Skin epidermis (tissue), 12 donors: ENCODE measurements around the gene PCGF3.
"Not testable (repeated sequence)": the region's sequence is repeated elsewhere in the genome, so short reads cannot be mapped to it uniquely, and the experiment has no call there.

Experiments
- H3K27ac ChIP-seq, 21 experiments: fragments of 200-600 bp; sonication (generic) in 11 of 21; one replicate each; pipeline ENCODE4 v1.5.0; 2020; ENCODE audit warnings: mild to moderate bottlenecking in 3 of 21, inconsistent platforms in 2 of 21, moderate library complexity in 2 of 21
- H3K4me3 ChIP-seq, 7 experiments: fragments of 200-600 bp; sonication (generic) in 2 of 7; one replicate each; pipeline ENCODE4 v1.5.0; 2020; ENCODE audit warnings: inconsistent platforms in 2 of 7, mild to moderate bottlenecking in 2 of 7, moderate library complexity in 1 of 7

PCGF3 gene

GRCh38 chr4:806979-807378 lies 101.3 kb downstream of the PCGF3 start:
- not testable (repeated sequence) for H3K27ac ChIP-seq, H3K4me3 ChIP-seq

GRCh38 chr4:807792-808191 lies 102.2 kb downstream of the PCGF3 start:
- Histone ChIP-seq H3K4me3 (no peak overlapping the region), H3K27ac (no peak overlapping the region)

- Histone ChIP-seq H3K4me3 (no peak overlapping the region), H3K27ac (no peak overlapping the region)
These were observed 103.4 kb downstream of the PCGF3 start for GRCh38 chr4:808860-809570.

- H3K27ac ChIP-seq = no peak overlapping the region
- no peak overlapping the region for H3K4me3 ChIP-seq
These were observed 108.3 kb downstream of the PCGF3 start for GRCh38 chr4:813900-814299.

GRCh38 chr4:814312-814850 lies 108.7 kb downstream of the PCGF3 start:
- Histone ChIP-seq H3K27ac (no peak overlapping the region), H3K4me3 (no peak overlapping the region)

- Histone ChIP-seq H3K4me3 (no peak overlapping the region), H3K27ac (no peak overlapping the region)
These were observed 110.0 kb downstream of the PCGF3 start for GRCh38 chr4:815464-816146.

- H3K4me3 ChIP-seq = no peak overlapping the region
- H3K27ac ChIP-seq = no peak overlapping the region
These were observed 112.7 kb downstream of the PCGF3 start for GRCh38 chr4:818106-818921.

GRCh38 chr4:819401-820229 lies 114.0 kb downstream of the PCGF3 start:
- no peak overlapping the region for H3K4me3 ChIP-seq
- H3K27ac ChIP-seq = no peak overlapping the region
